ENCODE measurements around the gene HOXD11.
A peak's percentile ranks its signal among the peaks of the same experiment; 100 is the strongest.

HOXD11 gene

DNA sequence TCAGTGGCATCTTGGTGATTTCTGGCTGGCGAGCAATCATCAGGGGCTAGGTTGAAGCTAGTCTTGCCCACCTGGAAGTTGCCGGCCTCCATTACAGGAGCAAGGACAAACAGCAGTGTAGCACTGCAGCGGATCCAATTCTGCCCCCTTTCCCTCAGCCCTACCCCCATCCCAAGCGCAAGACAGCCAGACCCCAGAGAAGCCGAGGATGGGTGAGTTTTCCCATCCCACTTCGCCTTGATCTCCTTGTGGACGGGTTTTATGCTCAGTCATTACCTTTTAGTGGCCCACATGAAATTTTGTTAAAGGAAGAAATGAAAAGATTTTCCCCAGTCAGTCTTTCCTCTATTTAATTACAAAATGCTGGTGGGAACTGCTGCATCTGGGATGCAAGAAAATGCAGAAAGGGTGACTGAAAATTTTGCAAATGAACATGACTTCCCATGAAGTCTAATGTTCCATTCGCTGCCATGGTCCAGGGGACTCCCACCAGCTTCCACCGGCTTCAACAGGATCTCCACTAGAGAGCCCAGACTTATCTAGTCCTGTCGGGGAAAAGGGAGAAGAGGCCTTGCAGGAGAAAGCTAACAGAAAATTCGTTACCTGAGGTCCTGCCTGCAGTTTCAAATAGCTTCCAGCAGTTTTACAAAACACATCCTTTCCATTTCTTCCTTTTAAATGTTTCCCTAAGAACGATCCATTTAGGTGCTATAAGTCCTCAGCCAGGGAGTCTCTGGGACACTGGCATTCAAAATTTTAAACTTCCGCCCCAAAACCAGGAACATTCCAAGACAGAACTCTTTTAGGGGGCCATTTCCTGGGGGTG lies 13.5 kb downstream of the HOXD11 start:
- DNase-seq (ENCODE audit: low read depth in 2 of 2) = no peak

DNA sequence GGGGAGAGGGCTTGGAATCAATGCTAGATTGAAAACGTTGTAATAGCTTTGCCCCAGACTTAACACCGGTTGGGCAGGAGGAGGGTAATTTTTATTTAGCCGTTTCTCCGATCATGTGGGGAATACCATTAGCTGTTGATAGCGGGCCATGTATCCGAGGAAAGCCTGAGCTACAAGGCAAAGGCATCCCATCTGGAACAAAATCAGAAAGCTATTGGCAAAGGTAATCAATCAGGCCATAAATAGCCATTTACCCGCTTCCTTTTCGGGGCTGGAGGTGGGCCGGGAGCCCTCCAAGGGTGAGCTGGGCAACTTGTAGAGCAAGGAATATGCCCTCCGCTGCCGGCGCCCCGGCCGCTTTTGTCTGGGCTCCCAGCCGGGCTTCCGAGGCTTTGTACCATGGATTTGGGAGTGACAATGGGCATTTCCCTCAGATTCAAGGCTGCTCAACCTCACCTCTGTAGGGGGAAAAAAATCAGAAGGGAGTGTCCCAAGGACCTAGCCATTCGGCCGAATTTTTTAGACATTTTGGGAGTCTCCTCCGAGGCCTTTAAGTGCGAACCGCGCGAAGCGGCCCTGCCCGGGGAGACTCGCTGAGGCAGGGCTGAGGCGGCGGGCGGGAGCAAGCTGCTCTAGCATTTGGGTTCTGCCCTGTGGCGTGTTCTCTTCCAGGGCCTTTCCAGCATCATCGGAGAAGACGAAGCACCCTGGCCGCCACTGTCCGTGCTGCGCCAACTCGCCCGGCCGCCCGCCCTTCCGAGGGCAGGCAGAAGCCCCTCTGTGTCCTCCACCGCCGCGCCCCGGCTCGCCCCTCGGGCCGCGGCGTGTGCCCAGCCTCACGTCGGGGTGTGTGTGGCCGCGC lies 14.3 kb downstream of the HOXD11 start:
- DNase-seq (ENCODE audit: low read depth in 2 of 2) = no peak

DNA sequence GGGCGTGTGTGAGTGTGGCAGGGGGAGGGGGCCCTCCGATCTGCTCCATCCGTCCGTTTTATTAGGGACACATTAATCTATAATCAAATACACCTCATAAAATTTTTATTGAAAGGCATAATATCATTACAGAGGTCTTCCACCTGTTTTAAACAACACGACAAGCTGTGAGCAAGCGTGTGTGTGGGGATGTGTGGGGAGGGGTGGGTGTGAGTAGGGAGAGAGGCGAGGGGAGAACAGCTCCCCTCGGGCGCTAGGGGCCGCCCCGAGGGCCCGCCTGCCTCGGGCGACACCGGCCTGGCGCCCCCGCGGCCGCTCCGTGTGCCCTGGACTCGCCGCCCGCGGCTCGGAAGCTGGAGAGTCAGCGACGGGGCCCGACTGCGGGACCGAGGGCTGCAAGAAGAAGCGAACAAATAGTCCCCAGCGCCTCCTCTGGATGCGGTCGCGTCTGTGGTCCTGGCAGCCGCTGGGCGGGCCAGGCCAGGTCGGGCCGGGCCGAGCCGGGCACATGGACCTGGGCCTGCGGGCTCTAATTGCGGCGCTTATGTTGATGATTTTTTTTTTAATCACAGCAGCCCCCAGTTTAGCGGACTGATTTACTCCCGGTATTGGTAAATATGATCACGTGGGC lies 15.1 kb downstream of the HOXD11 start:
- no peak for DNase-seq (ENCODE audit: low read depth in 2 of 2)

GRCh38 chr2:176122683-176123410 lies 15.8 kb downstream of the HOXD11 start, which contains the start of gene HOXD9:
TSS of gene HOXD9 (plus strand) at chr2:176122719. CDS start at chr2:176122769, 50 bp downstream.
- DNase-seq (ENCODE audit: low read depth in 2 of 2) = no peak

DNA sequence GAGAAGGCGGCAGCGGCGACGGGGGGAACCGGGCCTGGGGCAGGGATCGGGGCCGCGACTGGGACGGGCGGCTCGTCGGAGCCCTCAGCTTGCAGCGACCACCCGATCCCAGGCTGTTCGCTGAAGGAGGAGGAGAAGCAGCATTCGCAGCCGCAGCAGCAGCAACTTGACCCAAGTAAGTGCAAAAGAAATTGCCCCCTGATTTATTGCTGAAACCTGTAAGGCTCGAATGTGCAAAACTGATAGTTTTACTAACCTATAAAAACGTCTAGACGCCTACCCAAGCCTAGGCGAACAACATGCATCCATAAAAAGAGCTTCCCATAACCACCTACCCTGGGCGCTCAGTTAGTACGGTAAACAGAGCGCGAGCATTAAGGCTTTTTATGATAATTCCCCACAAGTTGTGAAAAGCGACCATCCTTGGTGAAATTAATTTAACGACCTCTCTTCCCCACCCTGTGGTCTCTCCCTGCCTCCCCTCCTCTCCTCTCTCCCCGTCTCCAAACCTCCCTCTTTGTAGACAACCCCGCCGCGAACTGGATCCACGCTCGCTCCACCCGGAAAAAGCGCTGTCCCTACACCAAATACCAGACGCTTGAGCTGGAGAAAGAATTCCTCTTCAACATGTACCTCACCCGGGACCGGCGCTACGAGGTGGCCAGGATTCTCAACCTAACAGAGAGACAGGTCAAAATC lies 16.5 kb downstream of the HOXD11 start:
- DNase-seq (ENCODE audit: low read depth in 2 of 2) = no peak

DNA sequence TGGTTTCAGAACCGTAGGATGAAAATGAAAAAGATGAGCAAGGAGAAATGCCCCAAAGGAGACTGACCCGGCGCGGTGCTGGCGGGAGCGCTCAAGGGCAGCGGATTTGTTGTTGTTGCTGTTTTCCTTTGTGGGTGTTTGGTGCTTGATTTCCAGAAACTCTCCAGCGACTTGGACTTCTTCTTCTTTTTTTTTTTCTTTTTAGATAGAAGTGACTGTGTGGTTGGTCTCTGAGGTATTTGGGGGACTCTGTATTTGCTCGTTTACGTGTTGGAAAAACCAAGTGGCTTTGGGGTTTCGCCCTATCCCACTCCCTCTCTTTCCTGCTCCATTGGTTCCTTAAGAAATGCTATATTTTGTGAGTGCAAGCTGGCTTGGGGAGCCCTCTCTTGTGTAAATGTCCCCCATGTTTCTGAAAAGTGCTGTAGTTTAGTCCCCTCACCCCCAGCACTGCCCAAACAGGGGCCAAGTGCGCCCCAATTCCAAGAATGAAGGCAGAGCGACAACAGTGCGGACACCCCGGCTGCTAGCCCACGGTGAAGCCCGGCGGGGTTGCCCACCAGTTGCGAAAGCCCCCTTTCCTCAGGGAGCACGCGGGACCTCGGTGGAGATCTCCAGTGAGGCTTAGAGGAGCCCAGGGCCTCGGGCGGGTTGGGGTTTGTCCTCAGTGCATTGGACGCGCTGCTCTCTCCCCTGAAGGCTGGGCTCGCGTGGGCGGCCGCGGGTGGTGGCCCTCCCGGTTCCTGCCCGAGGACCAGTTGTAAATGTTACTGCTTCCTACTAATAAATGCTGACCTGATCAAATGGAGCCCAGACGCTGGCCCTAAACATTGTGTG lies 17.2 kb downstream of the HOXD11 start:
- no peak for DNase-seq (ENCODE audit: low read depth in 2 of 2)

- DNase-seq (ENCODE audit: low read depth in 2 of 2) = no peak
Measured at GRCh38 chr2:176124947-176125771, 18.1 kb downstream of the HOXD11 start.

DNA sequence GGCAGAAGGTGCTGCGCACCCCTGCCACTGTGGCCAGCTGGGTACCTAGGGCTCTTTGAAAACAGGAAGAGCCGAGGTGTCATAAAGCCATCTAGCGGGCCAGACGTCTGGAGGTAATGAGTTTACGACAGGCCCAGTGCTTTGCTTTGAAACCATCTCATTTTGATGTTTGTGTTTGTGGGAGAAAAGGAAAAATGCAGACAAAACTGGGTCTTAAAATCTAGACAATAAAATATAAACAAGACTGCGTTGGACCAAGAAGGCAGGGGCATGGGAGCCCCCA lies 18.6 kb downstream of the HOXD11 start:
- DNase-seq (ENCODE audit: low read depth in 2 of 2) = no peak

DNA sequence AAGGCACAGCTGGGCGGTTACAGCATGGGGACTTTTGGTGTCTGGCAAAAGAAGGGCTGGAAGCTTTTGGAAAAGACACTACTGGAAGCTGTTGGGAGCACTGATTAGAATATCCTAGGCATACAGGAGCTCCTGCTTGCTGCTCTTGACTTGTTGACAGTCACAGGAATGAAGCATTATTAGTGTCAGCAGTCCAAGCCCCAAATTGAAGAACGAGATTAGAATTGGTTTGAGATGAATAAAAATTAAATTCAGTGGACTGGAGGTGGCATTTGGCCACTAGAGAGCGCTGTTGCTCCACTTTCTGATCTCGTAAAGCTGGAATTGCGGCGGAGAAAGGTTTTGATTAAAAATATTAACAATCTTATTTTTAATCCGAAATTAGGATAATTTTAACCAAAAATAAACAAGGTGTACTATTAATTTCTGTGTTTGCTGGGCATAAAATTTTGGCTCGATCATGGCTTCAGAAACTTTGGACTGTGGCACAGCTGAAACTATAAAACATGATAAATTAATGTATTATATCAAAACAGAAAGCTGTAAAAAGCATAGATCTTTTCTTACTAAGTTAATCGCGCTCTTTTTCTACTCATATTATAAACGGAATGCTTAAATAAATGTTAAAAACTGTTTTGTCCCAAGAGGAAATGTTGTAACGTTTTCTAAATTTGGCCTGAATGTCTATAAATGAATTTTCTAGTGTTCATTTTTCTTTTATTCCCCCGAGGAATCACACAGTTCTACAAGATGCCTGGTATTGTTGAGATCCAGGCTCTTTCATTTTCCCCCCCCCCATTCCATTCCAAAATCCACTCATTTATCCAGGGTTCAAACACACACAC lies 20.1 kb downstream of the HOXD11 start:
- DNase-seq (ENCODE audit: low read depth in 2 of 2) = peak in 1 of 2 donors; percentile 52

DNA sequence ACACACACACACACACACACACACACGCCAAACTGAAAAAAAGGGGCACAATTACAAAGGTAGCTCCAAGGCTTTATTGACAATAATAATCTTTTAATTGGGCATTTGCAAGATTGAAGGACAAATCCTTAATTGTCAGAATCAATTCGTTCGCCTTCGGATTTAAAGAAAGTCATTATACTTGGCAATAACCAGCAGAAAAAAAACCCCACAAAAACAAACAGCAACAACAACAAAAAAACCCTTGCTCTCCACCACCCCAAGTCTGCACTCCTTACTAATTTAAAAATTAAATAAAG lies 20.6 kb downstream of the HOXD11 start:
- DNase-seq (ENCODE audit: low read depth in 2 of 2) = no peak

DNA sequence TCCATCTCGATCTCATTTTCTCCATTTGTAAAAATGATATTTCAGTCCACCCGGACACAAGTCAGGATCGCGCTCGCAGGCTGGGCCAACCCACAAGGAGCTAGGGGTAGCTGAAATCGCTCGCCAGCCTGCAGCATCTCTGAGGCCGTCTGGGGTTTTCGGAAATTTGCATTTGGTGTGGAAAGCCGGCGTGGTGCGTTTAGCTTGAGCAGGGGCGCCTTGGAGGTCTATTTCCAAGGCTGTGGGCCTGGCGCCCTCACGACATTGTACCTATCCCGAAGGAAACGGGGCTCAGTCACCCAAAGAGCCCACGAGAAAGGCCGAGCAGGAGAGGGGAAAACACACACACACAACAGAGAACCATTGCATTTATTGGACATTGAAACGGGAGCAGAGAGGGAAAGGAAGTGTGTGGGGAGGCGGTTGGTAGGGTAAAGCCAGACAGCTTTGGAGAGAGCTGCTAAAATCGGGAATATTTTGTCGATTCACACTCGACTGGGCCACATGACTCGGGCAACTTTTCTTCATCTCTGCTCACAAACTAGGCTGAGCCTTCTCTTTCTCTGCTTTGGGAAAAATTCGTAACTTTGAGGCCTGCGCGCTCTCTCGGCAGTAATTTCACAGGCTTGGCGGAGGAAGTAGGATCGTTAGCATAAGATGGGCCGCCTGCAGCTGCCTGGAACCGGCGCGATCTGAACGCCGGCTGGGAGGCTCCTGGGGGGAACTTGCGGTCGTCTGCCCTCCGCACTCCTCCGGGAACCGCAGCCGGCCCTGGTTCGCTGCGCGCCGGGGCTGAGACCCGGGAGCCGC lies 21.3 kb downstream of the HOXD11 start:
- DNase-seq (ENCODE audit: low read depth in 2 of 2) = no peak

DNA sequence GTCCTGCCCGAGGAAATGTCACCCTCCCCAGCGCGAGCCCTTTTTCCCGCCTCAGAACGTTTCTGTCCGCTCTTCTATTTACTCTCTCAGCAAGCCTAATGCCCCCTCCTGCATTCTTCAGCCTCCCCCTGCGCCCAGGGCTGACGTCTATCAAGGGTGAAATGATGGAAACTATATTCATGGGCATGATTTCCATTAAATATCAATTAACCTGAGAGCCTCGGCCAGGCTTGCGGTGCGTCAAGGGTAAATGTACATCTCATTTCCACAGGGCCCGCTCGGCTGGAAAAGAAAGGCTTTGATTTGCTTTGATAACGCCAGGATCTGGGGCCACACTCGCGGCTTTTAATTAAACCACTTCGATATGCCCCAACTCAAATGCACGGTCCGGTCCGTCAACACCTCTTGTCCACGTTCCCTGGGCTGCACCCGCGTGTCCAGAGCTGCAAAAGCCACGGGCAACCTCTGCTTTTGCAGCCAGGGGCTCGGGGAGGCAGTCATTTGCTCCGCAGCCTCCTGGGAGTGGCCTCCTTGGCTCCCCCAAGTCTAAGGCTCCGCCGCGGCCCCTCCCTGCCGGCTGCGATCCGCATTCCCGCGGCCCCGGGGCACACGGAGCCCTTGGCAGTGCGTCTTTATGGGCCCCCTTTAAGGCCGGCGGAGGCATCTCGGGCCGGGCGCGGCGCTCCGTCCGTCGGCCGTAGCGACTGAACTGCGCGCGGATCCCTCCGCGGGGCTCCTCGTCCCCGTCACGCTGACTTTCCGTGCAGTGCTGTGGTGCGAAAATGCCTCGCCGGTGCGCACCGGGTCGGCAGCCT lies 22.1 kb downstream of the HOXD11 start, which contains the start of gene HOXD8:
Gene HOXD8, plus strand, starts transcription at position 724 of the 815 bp plus-strand sequence. CDS start 662 bp downstream, outside the sequence.
- DNase-seq (ENCODE audit: low read depth in 2 of 2) = no peak

DNA sequence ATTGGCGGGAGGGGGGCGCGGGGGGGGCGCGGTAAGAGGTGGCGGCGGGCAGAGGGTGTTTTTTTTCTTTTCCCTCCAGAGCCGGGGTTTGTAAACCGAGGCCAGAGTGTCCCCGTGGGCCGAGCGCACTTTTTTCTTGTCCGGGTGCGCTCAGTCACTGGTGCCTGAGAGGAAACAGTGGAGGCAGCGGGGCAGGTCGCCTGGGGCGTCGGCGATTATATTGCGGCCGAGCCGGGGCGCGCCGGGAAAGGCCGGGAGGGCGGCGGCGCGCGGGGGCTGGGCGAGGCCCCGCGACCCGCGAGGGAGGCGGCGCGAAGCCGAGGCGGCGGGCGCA lies 22.7 kb downstream of the HOXD11 start:
- DNase-seq (ENCODE audit: low read depth in 2 of 2) = no peak

GRCh38 chr2:176130147-176130956 lies 23.3 kb downstream of the HOXD11 start:
- DNase-seq (ENCODE audit: low read depth in 2 of 2) = no peak

DNA sequence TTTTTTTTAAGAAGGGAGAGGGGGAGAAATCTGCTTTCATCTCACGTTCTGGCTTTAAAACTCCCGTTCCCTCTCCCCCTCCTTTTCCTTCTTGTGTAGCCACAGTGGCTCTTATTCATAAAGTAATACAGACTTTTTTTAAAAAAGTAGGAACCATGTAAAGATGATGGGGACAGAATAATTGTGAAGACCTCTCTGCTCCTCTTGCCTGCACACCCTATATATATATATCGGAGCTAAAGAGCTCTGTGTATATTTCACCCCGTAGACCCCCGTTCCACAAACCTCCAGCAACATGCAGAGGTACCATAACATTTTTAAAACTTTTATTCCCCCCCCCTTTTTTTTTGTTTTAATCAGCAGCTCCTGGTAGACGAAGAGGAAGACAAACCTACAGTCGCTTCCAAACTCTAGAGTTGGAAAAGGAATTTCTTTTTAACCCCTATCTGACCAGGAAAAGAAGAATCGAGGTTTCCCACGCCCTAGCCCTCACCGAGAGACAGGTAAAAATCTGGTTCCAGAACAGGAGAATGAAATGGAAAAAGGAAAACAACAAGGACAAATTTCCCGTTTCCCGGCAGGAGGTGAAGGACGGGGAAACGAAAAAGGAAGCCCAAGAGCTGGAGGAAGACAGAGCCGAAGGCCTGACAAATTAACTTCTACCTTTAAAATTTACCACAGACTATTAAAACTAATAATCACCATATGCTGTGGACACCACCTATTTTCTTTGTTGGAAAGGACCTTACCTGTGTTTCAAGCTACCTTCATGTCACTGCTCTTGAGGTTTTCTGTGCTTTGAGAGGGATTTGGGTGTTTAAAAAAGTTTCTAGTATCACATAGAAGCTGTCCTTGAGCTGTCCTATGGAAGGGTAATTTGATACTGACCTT lies 24.1 kb downstream of the HOXD11 start:
- no peak for DNase-seq (ENCODE audit: low read depth in 2 of 2)
